ENCODE data around the gene TEAD4.

- TF ChIP-seq BHLHE40 (IDR thresholded peaks at IDR 0.05; ENCODE audit: borderline replicate concordance) (no peak), FOXA1 (IDR thresholded peaks at IDR 0.05) (no peak), ARNT (IDR thresholded peaks at IDR 0.05) (no peak), LEF1 (IDR thresholded peaks at IDR 0.05; ENCODE audit: borderline replicate concordance) (no peak)
Observed at GRCh38 chr12:3005736-3006135, 46.5 kb downstream of the TEAD4 start.
